SKM-1 treated with dmso at 0.1 percent for 144 hours (cell line): Measurements from ENCODE around the gene ESR1.
"Not testable (repeated sequence)": the region's sequence is repeated elsewhere in the genome, so short reads cannot be mapped to it uniquely, and the experiment has no call there.

Experiments
- DNase-seq: peaks from one replicate; lab custom pipeline; 2025; ENCODE audit not compliant: unreplicated experiment; lab: John Stamatoyannopoulos, UW

The ESR1 gene

DNA sequence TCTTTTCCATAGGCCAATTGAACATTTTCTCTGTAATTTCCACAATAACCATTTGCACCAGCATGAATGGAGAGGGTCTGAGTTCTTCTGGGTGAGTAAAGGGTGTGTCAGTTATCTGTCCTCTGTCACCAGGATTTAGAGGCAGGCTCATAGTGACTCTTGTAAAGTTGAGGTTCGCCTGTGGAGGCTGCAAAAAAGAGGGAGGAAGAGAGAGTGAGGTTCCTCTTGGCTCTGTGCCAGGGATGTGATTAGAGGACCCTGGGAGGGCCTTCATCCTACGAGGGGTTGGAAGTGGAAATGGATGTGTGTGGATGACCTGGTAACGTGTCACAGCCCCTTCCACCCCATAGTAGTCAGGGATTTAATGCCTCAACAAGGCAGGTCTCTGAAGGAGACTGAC, 242.0 kb downstream of the ESR1 start:
- no peak for DNase-seq

DNA sequence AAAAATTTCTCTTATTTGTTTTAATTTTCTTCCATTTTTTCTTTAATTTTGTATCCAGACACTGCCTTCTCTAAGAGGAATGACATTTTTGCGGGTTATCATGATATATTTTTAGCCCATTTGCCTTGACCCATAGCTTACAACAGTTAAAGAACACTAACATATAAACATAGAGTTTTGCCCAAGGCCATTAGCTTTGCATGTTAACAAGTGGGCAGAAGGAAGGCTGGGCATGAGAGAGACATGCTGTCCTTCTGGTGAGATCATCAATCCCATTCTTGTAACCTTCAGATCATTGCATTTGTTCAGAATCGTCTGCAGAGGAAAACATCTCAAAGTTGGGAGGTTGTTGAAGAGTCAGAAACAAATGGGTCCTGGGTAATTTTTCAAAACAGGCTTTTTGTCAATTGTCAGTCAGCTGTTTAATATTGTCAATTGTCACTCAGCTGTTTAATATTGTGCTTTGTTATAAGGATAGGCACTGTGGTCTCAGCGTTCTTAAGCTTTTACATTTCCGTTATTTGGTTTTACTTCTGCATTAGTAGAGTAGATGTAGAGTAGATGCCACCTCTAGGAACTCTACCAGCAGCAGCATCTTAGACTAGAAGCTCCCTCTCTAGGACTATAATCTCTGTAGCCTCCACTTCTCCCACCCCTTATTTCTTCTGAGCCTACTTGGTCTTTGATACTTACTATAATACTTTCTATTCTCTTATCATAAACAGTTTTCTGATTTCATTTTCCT, 243.1 kb downstream of the ESR1 start:
- DNase-seq: no peak

DNA sequence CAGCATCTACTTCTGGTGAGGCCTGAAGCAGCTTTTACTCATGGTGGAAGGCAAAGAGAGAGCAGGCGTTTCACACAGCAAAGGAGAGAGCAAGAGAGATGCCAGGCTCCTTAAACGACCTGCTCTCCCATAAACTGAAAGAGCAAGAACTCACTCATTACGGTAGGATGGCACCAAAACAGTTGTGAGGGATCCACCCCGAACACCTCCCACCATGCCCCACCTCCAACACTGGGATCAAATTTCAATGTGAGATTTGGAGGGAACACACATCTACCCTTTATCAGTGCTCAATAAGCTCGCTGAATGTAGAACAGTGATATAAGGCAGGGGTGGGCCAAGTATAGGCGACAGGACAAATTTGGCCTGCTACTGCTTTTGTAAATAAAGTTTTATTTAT, 244.6 kb downstream of the ESR1 start:
- no peak for DNase-seq

DNA sequence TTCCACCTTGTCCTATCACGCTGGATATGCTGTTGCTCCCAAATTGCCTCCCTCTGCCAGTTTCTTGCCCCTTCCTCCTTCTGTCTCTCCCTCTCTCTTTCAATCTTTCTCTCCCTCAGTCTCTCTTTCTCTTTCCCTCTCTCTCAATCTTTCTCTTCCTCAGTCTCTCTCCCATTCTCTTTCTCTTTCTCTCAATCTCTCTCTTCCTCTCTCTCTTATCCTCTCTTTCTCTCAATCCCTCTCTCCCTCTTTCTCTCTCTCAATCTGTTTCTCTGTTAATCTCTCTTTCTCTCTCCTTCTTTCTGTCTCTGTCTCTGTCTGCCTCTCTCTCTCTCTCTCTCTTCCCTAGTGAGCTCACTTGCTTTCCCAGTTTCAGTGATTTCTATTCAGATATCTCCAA, 245.8 kb downstream of the ESR1 start:
- DNase-seq: no peak

DNA sequence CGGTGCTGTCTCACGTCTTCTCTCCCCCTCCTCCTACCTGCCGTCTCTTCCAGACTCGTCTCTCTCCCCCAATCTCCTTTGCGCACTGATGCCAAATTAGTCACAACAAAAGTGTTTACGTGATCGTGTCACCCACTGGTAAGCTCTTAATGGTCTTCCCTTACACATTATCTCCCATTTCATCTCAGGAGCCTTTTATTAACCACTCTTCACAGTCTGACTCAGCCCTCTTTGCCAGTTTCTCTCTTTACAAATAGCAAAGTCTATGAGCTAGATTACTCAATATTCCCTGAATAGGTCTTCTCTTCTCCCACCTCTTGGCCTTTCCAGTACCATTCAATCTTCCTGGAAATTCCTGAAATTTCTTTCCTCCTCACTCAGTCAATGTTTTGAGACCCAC, 247.0 kb downstream of the ESR1 start:
- no peak for DNase-seq

DNA sequence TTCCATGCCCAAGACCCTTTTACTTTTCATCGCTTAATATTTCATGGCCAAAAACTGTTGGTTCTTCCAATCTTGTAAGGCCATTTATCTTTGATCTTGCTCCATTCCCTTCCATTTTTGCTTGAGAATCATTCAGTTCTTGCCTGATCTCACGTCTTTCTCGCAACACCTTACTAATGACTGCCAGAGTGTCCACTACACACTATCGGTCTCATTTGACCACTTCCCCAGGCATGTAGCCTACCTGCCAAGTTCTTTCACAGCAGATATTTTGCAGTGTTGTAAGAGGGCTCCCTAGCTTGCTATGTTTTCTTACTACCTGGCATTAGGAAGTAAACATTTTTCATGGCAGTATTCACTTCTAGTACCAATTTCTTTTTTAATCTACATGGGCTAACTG, 248.0 kb downstream of the ESR1 start:
- no peak for DNase-seq

DNA sequence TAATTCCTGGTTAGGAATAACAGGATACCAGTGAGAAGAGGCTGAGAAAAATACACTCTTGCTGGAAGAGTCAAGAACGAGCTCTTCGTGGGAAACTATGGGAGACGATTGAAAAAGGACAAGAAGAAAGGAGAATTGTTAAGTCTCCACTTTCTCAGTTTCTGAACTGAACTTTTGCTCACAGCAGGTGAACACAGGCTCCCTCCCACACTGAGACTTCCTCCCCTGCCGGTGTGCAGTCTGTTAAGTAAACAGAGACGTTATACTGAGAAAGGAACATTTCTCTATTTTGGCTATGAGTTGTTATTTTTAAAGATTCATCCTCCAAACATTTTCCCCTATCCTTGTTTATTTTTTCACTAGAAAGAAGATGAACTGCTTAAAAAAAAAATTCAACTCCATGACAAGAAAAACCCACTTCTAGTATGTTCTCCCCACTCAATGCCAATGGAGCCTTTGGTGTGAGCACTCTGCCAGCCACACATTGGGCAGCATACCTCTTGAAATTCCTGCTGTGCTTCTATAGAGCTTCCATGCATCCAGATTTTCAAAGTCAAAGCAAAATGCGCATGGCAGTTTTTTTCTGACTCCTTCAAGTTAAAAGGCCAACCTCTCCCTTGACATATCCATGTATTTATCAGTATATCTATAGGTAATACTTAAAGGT, 250.5 kb downstream of the ESR1 start:
- no peak for DNase-seq

DNA sequence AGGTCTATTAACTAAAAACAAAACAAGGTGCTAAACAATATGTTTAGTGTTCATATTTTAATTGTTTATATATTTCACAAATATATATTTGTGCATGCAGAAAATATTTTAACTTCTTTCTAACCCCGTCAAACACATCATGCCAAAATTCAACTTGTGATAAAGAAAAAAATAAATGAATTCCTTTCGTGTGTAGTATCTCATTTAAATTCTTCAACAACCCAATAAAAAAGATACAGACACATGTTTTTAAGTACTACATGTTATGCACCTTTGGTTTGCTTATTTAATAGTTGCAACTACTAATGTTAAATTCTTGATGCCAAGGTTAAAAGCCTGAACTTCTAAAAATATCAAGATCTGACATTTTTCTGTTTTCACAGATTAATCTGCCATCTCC, 252.4 kb downstream of the ESR1 start:
- no peak for DNase-seq

DNA sequence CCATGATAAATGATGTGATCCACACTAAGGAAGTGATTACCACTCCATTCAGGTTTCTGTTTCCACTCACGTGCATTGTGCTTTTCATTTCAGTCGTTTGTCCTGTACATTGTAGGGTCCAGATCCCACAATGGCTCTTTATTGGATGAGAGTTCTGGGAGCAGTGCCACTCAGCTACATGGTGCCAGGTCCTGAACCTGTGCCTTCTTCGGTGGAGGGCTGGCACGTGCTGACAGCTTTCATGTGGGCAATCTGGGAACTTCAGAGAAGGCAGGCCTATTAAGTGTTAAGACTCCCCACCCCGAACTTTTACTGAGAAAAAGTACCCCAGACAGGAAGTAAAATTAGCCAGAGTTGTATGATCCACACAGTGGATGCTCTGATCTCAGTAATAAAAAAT, 255.0 kb downstream of the ESR1 start:
- no peak for DNase-seq

DNA sequence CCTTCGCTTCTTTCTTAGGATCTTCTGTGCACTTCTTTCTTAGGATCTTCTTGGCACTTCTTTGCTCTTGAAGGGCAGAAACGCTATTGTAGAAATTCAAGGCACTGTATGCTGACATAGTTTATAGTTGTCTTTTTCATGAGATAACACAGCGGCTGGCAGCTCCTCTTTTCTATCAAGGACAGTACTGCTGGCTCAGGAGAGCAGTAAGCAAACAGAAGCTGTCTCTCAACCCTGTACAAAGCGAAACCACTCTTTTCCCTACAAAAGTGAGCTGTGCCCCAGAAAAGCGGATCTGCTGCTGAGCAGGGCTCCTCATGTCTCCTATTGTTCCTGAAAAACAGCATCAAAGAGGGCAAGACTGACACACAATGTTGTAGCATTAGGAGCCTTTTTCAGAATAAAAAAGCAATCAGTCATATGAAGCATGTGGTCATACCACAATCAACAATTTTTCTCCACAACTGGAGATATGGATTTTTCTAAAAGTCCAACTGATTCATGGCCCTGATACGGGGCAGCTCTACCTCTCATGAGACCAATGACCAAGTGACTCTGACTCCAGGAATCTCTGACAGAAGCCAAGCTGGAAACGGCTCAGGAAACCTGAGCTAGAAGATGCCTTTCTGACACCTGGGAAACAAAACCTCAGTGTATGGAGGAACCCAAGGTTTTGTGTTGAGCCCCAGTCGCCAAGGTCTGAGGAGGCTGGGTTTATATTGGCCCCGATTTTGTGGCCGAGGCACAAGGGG, 255.9 kb downstream of the ESR1 start:
- no peak for DNase-seq

DNA sequence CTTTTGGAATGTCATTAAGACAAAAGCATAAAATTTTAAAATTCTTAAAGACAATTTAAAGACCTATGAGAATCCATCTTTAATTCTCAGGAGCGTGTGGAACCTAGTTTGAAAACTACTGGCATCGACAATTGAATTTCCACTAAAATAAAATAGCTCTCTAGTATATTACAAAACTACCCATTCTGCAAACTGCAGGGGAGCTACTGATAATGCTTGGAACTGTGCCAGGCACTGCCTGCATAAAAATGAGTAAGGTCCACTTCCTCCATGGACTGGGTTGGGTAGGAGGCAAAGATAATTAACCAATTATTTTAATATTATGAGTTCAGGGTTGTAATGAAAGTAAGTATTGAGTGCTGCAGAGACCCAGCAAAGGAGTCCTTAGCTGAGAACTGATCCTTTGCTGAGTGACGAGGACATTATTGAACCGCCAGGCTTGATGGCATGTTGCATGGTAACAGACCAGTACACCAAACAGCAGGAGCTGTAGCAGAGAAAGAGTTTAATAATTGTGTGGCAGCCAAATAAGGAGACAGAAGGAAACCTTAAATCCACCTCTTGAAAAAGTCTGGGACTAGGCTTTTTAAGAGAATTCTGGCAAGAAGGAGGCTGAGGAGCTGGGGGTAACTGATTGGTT, 261.3 kb downstream of the ESR1 start:
- DNase-seq: no peak

DNA sequence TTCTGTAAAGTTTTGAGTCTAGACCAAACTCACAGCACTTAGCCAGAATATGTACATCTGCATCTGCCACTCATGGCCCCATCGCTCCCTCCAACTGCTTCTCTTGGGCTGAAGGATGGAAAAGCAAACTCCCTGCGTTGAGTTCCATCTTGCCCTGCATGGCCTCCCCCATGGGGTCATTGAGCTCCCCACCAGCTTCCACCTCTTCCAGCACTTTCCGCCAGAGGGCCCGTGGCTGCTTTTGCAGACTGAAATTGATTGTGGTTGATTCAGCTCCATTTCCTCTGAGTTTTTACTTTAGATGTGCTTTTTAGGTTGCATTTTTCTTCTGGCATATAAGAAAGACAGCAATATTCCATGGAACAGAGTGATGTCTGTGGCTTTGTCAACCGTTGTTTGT, 263.1 kb downstream of the ESR1 start:
- DNase-seq: no peak

DNA sequence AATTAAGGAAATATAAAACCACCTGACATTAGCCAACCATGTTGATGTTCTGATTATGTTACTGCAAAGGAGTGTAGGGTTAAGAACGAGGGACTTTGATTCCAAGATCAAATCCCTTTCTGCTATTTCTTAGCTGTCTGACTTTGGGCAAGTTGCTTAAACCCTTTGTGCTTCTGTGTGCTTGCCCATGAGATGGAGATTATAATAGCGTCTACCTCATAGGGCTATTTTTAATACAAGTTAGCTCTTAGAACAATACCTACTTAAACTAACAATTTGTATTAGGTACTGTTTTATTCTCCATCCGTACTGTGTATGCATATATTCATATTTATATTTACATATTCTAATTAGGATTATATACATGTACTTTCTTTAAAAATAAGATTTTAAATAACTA, 263.8 kb downstream of the ESR1 start:
- DNase-seq: no peak

DNA sequence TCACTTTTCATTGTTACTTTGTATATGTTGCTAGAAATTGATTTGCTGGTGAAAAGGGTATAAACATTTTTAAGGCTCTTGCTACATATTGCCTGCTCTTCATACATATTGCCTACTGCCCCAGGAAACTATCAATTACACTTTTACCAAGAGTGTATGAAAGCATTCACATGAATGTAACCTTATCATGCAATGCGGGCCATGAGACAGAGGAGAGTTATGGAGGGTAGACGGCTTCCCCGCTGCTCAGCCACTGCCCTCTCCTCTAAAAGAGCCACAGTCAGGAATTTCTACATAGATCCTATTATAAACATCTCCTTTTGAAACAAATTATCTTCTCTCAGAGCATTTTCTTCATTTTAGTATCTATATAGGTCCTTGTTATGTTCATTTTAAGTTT, 264.4 kb downstream of the ESR1 start:
- no peak for DNase-seq

DNA sequence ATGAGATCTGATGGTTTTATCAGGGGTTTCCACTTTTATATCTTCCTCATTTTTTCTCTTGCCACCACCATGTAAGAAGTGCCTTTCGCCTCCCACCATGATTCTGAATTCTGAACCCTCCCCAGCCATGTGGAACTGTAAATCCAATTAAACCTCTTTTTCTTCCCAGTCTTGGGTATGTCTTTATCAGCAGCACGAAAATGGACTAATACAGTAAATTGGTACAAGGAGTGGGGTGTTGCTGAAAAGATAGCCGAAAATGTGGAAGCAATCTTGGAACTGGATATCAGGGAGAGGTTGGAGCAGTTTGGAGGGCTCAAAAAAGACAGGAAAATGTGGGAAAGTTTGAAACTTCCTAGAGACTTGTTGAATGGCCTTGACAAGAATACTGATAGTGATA, 268.8 kb downstream of the ESR1 start:
- not testable (repeated sequence) for DNase-seq

DNA sequence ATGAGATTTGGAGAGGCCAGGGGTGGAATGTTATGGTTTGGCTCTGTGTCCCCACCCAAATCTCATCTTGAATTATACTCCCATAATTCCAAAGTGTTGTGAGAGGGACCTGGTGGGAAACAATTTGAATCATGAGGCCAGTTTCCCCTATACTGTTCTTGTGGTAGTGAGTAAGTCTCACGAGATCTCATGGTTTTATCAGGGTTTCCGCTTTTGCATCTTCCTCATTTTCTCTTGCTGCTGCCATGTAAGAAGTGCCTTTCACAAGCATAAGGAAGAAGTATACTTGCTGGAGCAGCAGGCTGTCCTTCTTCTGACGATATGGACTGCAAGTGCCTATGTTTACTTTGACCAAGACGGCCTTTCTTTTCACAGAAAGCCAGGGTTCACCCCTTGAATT, 270.5 kb downstream of the ESR1 start:
- DNase-seq: no peak

DNA sequence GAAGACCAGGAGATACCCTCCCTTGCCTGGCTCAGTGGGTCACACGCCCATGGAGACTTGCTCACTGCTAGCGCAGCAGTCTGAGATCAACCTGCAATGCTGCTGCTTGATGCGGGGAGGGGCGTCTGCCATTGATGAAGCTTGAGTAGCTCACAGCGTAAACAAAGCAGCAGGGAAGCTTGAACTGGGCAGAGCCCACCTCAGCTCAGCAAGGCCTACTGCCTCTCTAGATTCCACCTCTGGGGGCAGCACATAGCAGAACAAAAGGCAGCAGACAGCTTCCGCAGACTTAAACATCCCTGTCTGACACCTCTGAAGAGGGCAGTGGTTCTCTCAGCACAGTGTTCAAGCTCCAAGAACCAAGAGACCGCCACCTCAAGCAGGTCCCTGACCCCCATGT, 271.3 kb downstream of the ESR1 start:
- no peak for DNase-seq

DNA sequence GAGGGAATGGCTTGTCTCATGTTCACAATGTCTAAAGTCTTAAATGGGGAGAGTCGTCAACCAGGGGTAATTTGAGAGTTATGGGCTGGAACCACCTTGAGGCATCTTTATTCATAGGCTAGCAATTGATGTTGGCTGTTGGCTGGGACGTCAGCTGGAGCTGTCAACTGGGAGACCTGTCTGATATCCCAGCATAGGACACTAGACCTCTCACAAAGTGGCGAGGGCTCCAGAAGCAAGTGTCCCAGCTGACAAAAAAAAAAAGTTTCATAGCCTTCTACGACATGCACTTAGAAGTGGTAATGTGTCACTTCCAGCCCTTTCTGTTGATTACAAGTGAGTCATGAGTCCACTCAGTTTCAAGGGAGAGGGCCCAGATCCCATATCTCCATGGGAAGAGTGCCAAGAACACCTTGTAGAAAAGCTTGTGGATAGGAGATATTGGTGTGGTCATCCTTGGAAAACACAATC, 278.0 kb downstream of the ESR1 start:
- DNase-seq: no peak

DNA sequence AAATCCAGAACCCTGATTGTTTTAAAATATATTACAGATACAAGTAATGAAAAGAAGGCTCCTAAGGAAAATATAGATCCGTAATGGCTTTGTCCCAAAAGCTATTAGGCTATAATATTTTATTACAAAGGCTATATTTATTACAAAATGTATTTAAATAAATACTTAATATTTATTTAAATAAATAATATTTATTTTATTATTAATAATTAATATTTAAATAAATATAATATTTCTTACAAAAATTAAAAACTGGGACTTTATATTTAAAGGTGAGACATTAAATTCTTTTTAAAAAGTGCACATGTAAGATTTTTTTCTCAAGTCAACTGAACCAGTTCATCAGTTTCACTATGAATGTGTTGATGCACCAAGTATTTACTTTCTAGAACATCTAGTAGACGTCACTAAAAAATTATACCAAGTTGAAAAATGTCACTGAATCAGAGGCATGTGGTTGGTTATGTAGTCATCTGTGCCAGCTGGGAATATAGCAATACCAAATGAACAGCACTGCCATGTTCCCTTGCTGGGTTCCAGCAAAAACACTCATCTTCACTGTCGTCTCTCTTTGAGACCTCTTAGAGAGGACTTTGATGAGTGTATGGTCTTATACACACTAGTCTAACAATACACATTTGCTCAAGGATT, 278.9 kb downstream of the ESR1 start:
- no peak for DNase-seq

DNA sequence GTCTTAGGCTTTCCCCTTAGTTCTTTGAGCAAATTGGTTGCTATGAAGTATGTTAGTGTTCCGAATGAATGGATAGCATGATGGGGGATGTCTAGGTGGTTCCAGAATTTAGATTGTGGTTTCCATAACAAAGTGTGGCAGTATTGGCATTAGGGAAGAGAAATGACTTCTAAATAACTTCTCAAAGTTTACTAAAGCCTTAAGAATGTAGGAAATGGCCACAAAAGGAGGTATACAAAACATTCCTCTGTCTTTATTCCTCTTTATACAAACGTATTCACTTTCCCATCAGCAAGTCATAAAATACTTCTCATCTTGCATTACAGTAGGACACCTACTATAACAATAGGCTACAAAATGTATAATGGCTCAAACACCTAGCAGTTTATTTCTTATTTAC, 279.6 kb downstream of the ESR1 start:
- no peak for DNase-seq

DNA sequence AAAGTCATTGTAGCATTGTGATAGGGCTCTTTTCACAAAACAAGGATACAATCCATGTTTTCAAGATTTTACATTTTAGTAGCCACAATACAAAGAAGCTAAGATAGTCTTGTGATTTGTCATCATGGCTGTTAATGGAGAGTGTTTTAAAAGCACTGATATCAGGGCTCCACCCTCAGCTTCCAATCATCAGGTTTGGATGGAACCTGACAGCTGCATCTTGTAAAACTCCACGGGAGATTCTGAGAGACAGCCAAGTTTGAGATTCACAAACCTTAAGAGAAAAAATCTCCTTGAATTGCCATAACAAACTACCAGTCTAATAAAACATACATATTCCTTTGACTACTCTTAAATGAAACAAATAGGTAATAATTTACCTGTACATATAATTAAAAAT, 280.2 kb downstream of the ESR1 start:
- DNase-seq: no peak
